HL-60 (cell line): ENCODE results near the gene WDR3.

Source experiments
- CTCF ChIP-seq: IDR thresholded peaks from one replicate; pipeline ENCODE4 v1.5.1; 2011; ENCODE audit warnings: low read length, control low read depth, inconsistent platforms; ENCODE audit not compliant: insufficient read depth
- GABPA ChIP-seq: IDR thresholded peaks from 2 replicates; pipeline ENCODE4 v1.6.1; 2012; ENCODE audit warnings: low read depth
- POLR2AphosphoS5 ChIP-seq: IDR thresholded peaks from 2 replicates; pipeline ENCODE4 v1.6.1; 2012; ENCODE audit warnings: low read depth
- REST ChIP-seq: IDR thresholded peaks from 2 replicates; pipeline ENCODE4 v1.6.1; 2012; ENCODE audit warnings: low read depth; ENCODE audit not compliant: insufficient replicate concordance

- no peak for TF ChIP-seq CTCF
- no peak for TF ChIP-seq GABPA
- no peak for TF ChIP-seq POLR2AphosphoS5
- no peak for TF ChIP-seq REST
Measured at GRCh38 chr1:117981455-117982192, 52.1 kb downstream of the WDR3 start.
